Measurements from ENCODE around the gene ADIPOR2.
A peak's percentile ranks its signal among the peaks of the same experiment; 100 is the strongest.

Gene ADIPOR2

DNA sequence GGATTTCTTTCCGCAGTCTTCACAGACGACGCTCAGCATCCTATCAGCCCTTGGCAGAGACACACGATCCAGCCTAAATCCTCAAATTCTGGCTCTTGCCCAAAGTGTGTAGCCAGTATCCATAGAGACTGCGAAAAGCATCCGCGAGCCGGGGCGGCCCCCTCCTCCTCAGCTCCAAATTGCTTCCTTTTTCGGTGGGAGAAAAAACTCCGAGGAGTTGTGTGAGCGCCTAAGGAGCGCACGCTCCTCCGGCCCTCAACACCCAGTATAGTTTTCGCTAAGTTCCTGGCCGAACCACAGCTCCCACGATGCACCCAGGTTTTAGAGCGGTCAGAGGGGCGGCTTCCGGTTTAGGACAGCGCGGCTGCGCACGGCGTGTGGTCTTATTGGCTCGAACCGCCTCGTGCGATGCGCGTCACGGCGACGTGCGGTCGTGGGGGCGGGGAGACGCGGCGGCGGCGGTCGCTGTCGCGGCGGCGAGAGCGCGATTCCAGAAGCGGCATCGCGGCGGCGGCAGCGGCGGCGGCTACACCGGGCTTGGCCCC lies at the start of gene ADIPOR2:
Gene ADIPOR2 (plus strand): TSS at position 493 of the 545 bp plus-strand sequence. CDS start 63,274 bp downstream, outside the sequence.
- peak; percentile 94 for DNase-seq (ENCODE audit: low spot score)

GRCh38 chr12:1642513-1642912 lies 48.4 kb upstream of the ADIPOR2 start:
- DNase-seq (ENCODE audit: low spot score), result no peak

GRCh38 chr12:1643043-1643442 lies 47.8 kb upstream of the ADIPOR2 start:
- no peak for DNase-seq (ENCODE audit: low spot score)

DNA sequence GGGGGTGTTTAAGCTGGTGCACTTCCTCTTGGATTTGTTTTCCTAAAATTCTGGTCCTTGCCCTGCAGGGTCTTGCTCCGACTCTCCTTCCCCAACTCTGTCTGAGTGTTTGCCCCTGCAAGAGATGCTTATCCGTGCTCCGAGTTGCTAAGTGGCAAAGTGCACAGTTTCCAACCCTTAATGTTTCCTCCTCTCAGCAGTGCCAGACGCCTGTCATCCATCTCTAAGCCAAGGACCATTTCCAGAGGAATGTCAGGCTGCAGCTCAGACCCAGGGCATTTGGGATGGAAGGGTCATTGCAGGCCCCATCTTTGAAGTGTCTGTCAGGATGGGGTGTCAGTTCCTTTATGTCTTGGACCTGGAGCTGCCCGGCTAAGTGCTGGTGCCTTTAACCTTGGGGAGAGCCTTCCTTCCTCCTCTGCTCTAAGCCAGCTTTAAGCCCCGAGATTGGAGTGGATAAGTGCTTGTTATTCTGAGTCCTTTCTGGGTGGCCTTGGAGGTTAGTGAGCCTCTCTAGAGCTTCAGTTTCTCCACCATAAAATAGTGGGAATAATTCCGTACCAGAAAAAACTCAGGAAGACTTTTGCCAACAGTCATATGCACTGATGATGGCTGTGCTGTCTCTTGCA lies 46.9 kb upstream of the ADIPOR2 start:
- DNase-seq (ENCODE audit: low spot score), result no peak

GRCh38 chr12:1644534-1645438 lies 46.1 kb upstream of the ADIPOR2 start:
- peak; percentile 91 for DNase-seq (ENCODE audit: low spot score)

DNA sequence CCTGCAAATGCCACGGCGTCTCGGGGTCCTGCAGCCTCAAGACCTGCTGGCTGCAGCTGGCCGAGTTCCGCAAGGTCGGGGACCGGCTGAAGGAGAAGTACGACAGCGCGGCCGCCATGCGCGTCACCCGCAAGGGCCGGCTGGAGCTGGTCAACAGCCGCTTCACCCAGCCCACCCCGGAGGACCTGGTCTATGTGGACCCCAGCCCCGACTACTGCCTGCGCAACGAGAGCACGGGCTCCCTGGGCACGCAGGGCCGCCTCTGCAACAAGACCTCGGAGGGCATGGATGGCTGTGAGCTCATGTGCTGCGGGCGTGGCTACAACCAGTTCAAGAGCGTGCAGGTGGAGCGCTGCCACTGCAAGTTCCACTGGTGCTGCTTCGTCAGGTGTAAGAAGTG lies 45.1 kb upstream of the ADIPOR2 start:
- DNase-seq (ENCODE audit: low spot score), result no peak

DNA sequence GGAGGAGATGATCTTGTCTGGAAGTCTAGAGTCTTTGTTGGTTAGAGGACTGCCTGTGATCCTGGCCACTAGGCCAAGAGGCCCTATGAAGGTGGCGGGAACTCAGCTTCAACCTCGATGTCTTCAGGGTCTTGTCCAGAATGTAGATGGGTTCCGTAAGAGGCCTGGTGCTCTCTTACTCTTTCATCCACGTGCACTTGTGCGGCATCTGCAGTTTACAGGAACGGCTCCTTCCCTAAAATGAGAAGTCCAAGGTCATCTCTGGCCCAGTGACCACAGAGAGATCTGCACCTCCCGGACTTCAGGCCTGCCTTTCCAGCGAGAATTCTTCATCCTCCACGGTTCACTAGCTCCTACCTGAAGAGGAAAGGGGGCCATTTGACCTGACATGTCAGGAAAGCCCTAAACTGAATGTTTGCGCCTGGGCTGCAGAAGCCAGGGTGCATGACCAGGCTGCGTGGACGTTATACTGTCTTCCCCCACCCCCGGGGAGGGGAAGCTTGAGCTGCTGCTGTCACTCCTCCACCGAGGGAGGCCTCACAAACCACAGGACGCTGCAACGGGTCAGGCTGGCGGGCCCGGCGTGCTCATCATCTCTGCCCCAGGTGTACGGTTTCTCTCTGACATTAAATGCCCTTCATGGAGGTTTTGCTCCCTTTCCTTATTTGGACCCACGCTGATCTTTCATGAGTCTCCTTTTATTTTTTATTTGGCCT lies 44.1 kb upstream of the ADIPOR2 start:
- no peak for DNase-seq (ENCODE audit: low spot score)

- DNase-seq (ENCODE audit: low spot score), result no peak
These were observed 43.6 kb upstream of the ADIPOR2 start for GRCh38 chr12:1647285-1647669.

DNA sequence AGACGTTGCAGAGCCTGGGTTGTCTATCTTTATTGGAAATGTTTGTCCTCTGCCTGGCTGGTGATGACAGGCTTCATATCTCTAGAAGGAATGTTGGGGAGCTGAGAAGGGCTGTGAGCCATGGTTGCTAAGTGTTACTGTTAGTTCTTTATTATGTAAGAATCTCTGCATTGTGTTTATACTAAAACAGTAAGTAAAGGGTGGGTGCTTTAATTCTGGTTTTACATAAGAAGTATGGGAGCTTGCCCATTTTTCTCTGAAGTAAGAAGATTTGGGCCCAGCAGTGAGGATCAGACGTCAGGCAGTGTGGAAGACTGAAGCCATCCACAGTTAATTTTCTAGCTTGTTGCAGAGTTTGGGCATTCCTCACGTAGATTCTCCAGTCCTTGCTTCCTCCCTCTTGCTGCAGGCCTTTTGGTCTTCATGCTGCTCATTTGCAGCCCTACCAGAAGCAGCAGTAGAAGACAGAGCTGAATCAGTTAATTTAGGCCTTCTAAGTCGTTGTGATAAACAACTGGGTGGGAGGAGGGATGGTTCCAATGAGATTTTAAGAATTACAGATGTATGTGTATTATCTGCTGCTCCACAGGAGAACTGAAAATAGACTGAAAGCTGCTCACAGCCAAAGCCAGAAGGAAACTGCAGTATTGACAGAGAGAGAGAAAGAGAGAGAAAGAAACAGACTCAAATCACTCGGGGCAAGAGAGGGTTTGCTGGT lies 40.5 kb upstream of the ADIPOR2 start:
- DNase-seq (ENCODE audit: low spot score), result no peak

DNA sequence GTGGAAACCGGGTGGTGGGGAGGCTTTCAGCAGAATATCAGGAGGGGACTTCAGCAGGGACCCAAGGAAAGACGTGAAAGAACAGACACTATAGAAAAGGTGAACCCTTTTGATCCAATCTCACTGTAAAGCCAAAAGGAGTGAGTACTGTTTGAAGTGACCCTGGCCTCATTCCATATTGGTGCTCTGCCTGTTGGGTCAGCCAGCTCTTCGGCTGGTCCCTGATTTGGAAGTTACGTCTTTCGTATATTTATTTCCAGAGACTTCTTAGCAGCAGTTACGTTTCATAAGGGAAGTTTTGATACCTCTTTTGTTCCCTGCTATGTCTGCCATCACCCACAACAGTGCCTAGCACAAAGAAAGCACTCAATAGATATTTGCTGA lies 39.9 kb upstream of the ADIPOR2 start:
- DNase-seq (ENCODE audit: low spot score), result no peak

DNA sequence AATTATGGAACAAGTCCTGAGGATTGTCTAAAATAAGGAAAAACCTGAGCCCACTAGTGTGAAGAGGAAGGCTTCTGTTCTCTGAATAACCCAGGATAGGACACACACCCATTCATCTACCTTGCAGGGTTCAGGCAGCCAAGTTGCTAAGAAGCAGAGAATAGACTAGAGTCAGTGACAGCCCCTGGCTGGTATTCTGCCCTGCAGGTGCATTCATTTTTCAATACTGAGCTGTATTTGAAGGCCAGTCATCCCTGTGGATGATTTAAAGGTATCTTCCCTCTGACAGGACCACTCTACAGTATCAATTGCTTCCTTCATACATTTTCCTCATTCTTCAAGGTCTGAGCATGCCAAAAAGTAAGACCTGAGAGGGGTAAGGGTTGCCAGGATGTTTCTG lies 38.9 kb upstream of the ADIPOR2 start:
- DNase-seq (ENCODE audit: low spot score), result no peak

GRCh38 chr12:1655225-1655788 lies 35.6 kb upstream of the ADIPOR2 start:
- DNase-seq (ENCODE audit: low spot score), result no peak

- DNase-seq (ENCODE audit: low spot score), result no peak
These were observed 34.0 kb upstream of the ADIPOR2 start for GRCh38 chr12:1656902-1657301.

DNA sequence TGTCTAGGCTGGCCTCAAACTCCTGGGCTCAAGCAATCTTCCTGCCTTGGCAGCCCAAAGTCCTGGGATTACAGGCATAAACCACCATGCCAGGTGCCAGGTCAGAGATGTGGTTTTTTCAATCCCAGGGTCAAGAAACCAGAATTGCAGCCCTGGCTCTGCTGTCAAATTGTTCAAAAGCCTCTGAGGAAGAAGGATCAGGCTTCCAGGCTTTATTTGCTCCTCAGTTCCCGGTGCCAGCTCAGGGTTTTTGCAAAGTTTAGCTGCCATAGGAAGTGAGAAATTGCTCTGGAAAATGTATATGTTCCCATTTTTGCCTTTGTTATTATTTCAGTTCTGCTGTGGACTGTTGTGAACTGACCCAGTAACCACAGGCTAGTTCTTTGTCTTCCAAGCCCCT lies 33.2 kb upstream of the ADIPOR2 start:
- DNase-seq (ENCODE audit: low spot score), result no peak

- no peak for DNase-seq (ENCODE audit: low spot score)
These were observed 30.3 kb upstream of the ADIPOR2 start for GRCh38 chr12:1660304-1661187.

GRCh38 chr12:1661553-1662335 lies 29.1 kb upstream of the ADIPOR2 start:
- DNase-seq (ENCODE audit: low spot score), result peak; percentile 93

DNA sequence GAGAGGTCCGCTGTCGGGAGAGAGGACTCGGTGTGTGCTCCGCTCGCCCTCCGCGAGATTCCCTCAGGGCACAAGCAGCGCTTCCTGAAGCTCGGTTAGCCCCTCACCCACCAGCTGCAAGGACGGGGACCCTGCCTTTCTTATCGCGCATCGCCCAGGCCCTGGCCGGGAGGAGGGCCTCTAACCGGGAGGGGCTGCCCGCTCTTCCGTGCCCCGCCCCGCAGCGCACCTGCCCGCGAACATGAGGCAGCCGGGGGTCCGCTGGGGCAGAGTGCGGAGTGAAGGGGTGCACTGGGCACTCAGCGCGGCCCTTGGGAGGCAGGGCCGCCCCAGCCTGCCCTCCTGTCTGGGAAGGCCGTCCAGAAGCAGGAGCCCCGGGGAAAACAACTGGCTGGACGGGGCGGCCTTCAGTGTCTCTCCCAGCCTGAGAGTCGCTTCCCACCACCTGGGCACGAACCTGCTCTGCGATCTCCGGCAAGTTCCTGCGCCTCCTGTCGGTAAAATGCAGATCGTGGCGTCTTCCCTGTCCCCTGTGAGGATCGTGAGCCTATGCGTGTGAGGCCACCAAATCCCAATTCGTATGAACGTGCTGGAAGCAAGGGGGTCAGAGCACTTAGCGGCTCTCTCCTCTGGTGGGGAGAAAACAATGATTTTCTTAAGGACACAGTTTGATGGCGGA lies 28.0 kb upstream of the ADIPOR2 start:
- no peak for DNase-seq (ENCODE audit: low spot score)

DNA sequence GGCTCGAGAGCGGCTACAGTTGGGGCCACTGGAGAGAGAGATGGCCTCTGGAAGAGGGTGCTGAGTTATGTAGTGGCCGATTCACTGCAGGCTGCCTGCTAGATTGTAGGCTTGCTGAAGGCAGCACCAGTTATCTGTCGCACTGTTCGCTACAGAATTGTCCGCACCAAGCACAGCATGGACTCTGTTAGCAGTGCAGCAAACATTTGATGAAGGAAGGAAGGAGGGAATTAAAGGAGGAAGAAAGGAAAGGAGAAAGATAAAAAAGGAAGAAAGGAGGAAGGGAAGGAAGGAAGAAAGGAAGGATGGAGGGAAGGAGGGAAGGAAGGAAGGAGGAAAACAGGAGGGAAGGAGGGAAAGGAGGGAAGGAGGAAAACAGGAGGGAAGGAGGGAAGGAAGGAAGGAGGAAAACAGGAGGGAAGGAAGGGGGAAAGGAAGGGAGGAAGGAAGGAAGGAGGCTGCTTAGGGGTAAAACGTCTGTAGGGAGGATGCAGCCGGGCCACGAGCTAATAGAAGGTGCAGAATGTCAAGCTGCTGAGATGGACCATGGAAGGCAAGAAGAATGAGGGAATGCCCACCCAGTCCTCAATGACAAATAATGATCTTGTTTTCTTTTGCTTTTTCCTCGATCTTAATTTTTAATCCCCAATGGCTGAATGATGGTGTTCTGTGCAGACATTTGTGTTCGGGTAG lies 27.3 kb upstream of the ADIPOR2 start:
- no peak for DNase-seq (ENCODE audit: low spot score)

Measured in putamen (tissue), 1 donor.